ENCODE data around the gene XYLB. TPM values are rescaled to one million over a fixed set of nuclear protein-coding genes. Genes with fewer than 3 reads are reported as not detected.
"Not testable (repeated sequence)": the region's sequence is repeated elsewhere in the genome, so short reads cannot be mapped to it uniquely, and the experiment has no call there.

XYLB gene
- polyA plus RNA-seq, 4 donors: 9.3 to 11.0 (median 10.0) TPM

GRCh38 chr3:38320638-38321037 lies 25.9 kb upstream of the XYLB start:
- DNase-seq (ENCODE audit: low read depth in 4 of 4, low spot score in 3 of 4): not testable (repeated sequence)

GRCh38 chr3:38323060-38323459 lies 23.5 kb upstream of the XYLB start:
- no peak for DNase-seq (ENCODE audit: low read depth in 4 of 4, low spot score in 3 of 4)

GRCh38 chr3:38325256-38325655 lies 21.3 kb upstream of the XYLB start:
- no peak for DNase-seq (ENCODE audit: low read depth in 4 of 4, low spot score in 3 of 4)

- no peak for DNase-seq (ENCODE audit: low read depth in 4 of 4, low spot score in 3 of 4)
Observed at GRCh38 chr3:38327335-38328009, 19.1 kb upstream of the XYLB start.

GRCh38 chr3:38331257-38332022 lies 15.1 kb upstream of the XYLB start:
- DNase-seq (ENCODE audit: low read depth in 4 of 4, low spot score in 3 of 4): no peak

GRCh38 chr3:38332201-38332600 lies 14.4 kb upstream of the XYLB start:
- no peak for DNase-seq (ENCODE audit: low read depth in 4 of 4, low spot score in 3 of 4)

- no peak for DNase-seq (ENCODE audit: low read depth in 4 of 4, low spot score in 3 of 4)
Observed at GRCh38 chr3:38334142-38335055, 12.2 kb upstream of the XYLB start.

- no peak for DNase-seq (ENCODE audit: low read depth in 4 of 4, low spot score in 3 of 4)
Observed at GRCh38 chr3:38335263-38335662, 11.3 kb upstream of the XYLB start.

- no peak for DNase-seq (ENCODE audit: low read depth in 4 of 4, low spot score in 3 of 4)
Observed at GRCh38 chr3:38337703-38338102, 8.9 kb upstream of the XYLB start.

GRCh38 chr3:38343797-38344594 lies 2.6 kb upstream of the XYLB start:
- DNase-seq (ENCODE audit: low read depth in 4 of 4, low spot score in 3 of 4): no peak

GRCh38 chr3:38345879-38346586 lies 552 bp upstream of the XYLB start:
- DNase-seq (ENCODE audit: low read depth in 4 of 4, low spot score in 3 of 4): no peak

GRCh38 chr3:38347421-38348200 lies 1.0 kb downstream of the XYLB start:
- DNase-seq (ENCODE audit: low read depth in 4 of 4, low spot score in 3 of 4): no peak

GRCh38 chr3:38348903-38349302 lies 2.3 kb downstream of the XYLB start:
- no peak for DNase-seq (ENCODE audit: low read depth in 4 of 4, low spot score in 3 of 4)

- DNase-seq (ENCODE audit: low read depth in 4 of 4, low spot score in 3 of 4): no peak
Observed at GRCh38 chr3:38349684-38350359, 3.2 kb downstream of the XYLB start.

- no peak for DNase-seq (ENCODE audit: low read depth in 4 of 4, low spot score in 3 of 4)
Observed at GRCh38 chr3:38353151-38353550, 6.6 kb downstream of the XYLB start.

GRCh38 chr3:38354588-38355330 lies 8.2 kb downstream of the XYLB start:
- no peak for DNase-seq (ENCODE audit: low read depth in 4 of 4, low spot score in 3 of 4)

- no peak for DNase-seq (ENCODE audit: low read depth in 4 of 4, low spot score in 3 of 4)
Observed at GRCh38 chr3:38359038-38359437, 12.5 kb downstream of the XYLB start.

- DNase-seq (ENCODE audit: low read depth in 4 of 4, low spot score in 3 of 4): no peak
Observed at GRCh38 chr3:38360345-38360744, 13.8 kb downstream of the XYLB start.

Data from right renal pelvis (tissue), 4 donors.